D721Med (cell line): ENCODE measurements around the gene GHITM.
"Not testable (repeated sequence)": the region's sequence is repeated elsewhere in the genome, so short reads cannot be mapped to it uniquely, and the experiment has no call there.

Experiments used
- DNase-seq: peaks from one replicate; pipeline ENCODE4 v3.0.0; 2011; ENCODE audit warnings: low spot score; ENCODE audit not compliant: insufficient read length
- FAIRE-seq: peaks from 2 replicates; lab custom pipeline; 2011; peaks lifted over from hg19 to GRCh38; lab: Jason Lieb, UNC
- TF ChIP-seq, protein P1 (sequence below): IDR thresholded peaks from 2 replicates; pipeline ENCODE4 v1.5.1; 2012; ENCODE audit warnings: mild to moderate bottlenecking, control low read depth; ENCODE audit not compliant: insufficient read depth; ENCODE audit errors: missing control alignments

Gene GHITM

DNA sequence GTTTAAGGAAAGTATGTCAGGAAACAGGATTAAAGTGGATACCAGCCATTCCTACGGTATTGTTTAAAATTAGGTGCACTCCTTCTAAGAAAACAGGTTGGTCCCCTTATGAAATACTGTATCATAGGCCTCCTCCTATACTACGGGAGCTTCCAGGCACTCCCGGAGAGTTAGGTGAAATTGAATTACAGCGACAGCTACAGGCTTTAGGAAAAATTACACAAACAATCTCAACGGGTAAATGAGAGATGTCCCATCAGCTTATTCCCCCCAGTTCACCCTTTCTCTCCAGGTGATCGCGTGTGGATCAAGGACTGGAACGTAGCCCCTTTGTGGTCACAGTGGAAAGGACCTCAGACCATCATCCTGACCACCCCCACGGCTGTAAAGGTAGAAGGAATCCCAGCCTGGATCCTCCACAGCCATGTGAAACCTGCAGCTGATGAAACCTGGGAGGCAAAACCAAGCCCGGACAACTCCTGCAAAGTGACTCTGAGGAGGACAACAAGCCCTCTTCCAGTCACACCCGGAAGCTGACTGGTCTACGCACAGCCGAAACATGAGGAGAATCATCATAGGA is 25.1 kb upstream of the GHITM start:
- TF ChIP-seq, protein P1, sequence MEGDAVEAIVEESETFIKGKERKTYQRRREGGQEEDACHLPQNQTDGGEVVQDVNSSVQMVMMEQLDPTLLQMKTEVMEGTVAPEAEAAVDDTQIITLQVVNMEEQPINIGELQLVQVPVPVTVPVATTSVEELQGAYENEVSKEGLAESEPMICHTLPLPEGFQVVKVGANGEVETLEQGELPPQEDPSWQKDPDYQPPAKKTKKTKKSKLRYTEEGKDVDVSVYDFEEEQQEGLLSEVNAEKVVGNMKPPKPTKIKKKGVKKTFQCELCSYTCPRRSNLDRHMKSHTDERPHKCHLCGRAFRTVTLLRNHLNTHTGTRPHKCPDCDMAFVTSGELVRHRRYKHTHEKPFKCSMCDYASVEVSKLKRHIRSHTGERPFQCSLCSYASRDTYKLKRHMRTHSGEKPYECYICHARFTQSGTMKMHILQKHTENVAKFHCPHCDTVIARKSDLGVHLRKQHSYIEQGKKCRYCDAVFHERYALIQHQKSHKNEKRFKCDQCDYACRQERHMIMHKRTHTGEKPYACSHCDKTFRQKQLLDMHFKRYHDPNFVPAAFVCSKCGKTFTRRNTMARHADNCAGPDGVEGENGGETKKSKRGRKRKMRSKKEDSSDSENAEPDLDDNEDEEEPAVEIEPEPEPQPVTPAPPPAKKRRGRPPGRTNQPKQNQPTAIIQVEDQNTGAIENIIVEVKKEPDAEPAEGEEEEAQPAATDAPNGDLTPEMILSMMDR: peak; percentile 46
- FAIRE-seq (no peak), DNase-seq (no peak)

DNA sequence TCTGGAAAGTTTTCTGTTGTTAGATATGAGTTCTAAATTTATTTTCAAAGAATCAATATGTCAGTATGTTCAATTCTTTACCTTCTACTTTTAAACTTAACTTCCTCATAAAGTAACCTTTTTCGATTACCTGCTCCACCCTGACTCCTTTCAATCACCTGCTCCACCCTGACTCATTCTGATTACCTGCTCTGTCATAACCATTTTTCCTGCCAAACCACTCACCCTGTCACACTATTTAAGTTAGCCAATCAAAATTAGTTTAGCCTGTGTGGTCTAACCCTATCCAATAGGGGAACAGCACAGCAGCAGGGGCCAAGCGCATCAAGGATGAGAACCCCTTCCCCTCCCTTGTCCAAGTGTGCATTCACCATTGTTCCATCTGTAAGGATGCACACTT is 22.1 kb upstream of the GHITM start:
- not testable (repeated sequence) for FAIRE-seq, DNase-seq

DNA sequence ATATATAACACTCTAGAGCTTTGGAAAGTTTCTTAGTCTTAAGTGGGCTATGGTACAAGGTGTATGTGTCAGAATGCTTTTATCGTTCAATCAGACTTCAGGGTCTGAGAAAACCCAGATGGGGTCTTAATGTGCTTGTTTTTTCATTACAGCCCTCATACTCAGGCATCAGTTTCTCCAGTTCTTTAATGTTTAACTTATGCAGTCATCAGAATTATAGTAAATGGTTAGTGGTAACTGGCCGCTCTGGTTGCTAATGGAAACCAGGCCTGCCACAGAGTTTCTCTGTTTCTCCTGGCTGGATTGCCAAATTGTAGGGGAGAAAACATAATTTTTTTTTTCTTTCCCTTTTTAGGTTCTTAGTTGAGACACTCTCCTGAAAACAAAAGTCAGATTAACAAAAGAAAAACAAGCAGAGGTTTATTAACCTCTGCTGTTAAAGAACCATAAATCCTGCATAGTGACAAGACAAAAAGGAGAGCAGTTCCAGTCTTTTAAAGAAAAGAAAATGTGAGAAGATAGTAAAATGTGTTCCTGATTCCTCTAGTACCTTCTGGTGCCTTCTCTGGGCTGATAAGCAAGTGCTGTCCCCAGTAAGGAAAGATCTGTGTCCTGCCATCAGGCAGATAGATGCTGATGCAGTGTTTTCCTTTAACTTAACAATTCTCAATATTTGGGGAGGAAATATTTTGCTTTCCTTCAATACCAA is 21.5 kb upstream of the GHITM start:
- TF ChIP-seq, protein P1: no peak
- FAIRE-seq (no peak), DNase-seq (no peak)

DNA sequence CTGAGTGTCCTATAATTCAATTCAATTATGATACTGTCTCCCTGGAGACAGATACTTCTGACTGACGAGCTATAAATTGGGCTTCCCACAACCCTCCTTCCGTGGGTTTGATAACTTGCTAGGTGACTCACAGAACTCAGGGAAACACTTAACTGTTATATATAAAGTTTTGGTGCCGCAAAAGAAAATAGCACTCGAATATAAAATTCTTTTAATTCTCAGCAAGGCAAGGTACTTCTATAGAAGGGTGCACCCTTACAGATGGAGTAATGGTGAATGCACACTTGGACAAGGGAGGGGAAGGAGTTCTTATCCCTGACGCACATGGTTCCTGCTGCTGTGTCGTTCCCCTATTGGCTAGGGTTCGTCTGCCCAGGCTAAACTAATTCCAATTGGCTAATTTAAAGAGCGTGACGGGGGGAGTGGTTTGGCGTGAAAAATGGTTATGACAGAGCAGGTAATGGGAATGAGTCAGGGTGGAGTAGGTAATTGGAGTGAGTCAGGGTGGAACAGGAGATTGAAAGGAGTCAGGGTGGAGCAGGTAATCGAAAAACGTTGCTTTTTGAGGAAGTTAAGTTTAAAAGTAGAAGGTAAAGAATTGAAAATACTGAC is 20.8 kb upstream of the GHITM start:
- DNase-seq (no peak), FAIRE-seq (no peak)
- TF ChIP-seq, protein P1: no peak

DNA sequence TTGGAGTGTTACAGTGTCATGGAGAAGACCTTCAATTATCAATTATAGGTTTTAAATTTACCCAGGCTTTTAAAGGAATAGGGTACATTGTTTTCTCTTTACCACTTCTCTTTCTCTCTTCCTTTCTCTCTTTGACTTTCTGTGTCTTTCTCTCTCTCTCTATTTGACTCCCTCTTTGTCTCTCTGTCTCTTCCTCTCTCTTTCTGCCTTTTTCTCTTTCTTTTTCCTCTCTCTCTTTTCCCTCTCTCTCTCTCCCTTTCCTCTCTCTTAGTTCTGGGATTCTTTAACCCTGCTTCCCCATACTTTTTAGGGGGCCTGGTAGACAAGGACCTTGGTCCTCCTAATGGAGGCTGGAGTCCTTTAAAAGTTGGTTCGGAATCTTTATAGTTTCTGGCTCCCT is 15.9 kb upstream of the GHITM start:
- FAIRE-seq: no peak

GRCh38 chr10:84125910-84126784 is 13.2 kb upstream of the GHITM start:
- DNase-seq, FAIRE-seq: not testable (repeated sequence)

More for the DNA sequence above, 15.9 kb upstream of the GHITM start:
- DNase-seq: no peak
- TF ChIP-seq, protein P1: no peak

DNA sequence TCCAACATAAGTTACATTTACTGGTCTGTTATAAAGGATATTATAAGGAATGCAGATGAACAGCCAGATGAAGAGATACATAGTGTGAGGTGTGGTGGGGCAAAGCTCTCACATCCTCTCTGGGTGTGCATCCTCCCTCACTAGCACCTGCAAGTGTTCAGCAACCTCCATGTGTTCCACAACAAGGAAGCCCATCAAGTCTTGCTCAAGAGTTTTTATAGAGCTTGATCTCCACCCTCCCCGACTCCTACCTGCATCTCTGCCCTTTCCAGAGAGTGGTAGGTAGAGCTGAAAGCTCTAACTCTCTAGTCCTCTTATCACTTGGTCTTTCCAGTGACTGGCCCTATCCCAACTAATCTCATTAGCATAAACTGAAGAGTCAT is 12.5 kb upstream of the GHITM start:
- FAIRE-seq (no peak), DNase-seq (no peak)
- TF ChIP-seq, protein P1: no peak
